Activated T-cell treated with anti-CD3 and anti-CD28 coated beads, Interleukin-2, amount 50 U/mL, for 1 hour (primary cell): ENCODE results near the gene HSD17B8.
"Not testable (repeated sequence)": the region's sequence is repeated elsewhere in the genome, so short reads cannot be mapped to it uniquely, and the experiment has no call there.

Source experiments
- DNase-seq: peaks from one replicate; pipeline ENCODE4 v3.0.0-alpha.2; 2020

Gene HSD17B8

GRCh38 chr6:33207552-33208090 is 3.2 kb downstream of the HSD17B8 start:
- DNase-seq = no peak

- DNase-seq = peak; percentile 91
Observed at GRCh38 chr6:33208091-33208967, 3.9 kb downstream of the HSD17B8 start, which contains the start of gene RING1. RING1 (plus strand) TSS chr6:33208500; CDS start chr6:33208823, 323 bp downstream.

GRCh38 chr6:33209856-33210255 is 5.4 kb downstream of the HSD17B8 start:
- no peak for DNase-seq

- DNase-seq = no peak
Observed at GRCh38 chr6:33211136-33211535, 6.7 kb downstream of the HSD17B8 start.

- DNase-seq = no peak
Observed at GRCh38 chr6:33211666-33212422, 7.4 kb downstream of the HSD17B8 start.

- no peak for DNase-seq
Observed at GRCh38 chr6:33212857-33213165, 8.4 kb downstream of the HSD17B8 start.

- DNase-seq = peak; percentile 43
Observed at GRCh38 chr6:33213166-33213988, 8.9 kb downstream of the HSD17B8 start.

- no peak for DNase-seq
Observed at GRCh38 chr6:33213989-33214335, 9.5 kb downstream of the HSD17B8 start.

- DNase-seq = no peak
Observed at GRCh38 chr6:33215271-33216116, 11.0 kb downstream of the HSD17B8 start.

- no peak for DNase-seq
Observed at GRCh38 chr6:33216117-33216649, 11.7 kb downstream of the HSD17B8 start.

GRCh38 chr6:33217246-33217645 is 12.8 kb downstream of the HSD17B8 start:
- DNase-seq = no peak

- DNase-seq = no peak
Observed at GRCh38 chr6:33217681-33218080, 13.2 kb downstream of the HSD17B8 start.

- not testable (repeated sequence) for DNase-seq
Observed at GRCh38 chr6:33226503-33227120, 22.2 kb downstream of the HSD17B8 start.

GRCh38 chr6:33235221-33235634 is 30.8 kb downstream of the HSD17B8 start:
- no peak for DNase-seq

- no peak for DNase-seq
Observed at GRCh38 chr6:33236328-33236727, 31.9 kb downstream of the HSD17B8 start.

- DNase-seq = no peak
Observed at GRCh38 chr6:33236852-33237251, 32.4 kb downstream of the HSD17B8 start.

GRCh38 chr6:33237741-33238140 is 33.3 kb downstream of the HSD17B8 start:
- DNase-seq = no peak

GRCh38 chr6:33241968-33242367 is 37.5 kb downstream of the HSD17B8 start:
- no peak for DNase-seq

- no peak for DNase-seq
Observed at GRCh38 chr6:33243476-33243875, 39.0 kb downstream of the HSD17B8 start.

- DNase-seq = peak; percentile 93
Observed at GRCh38 chr6:33247977-33248642, 43.7 kb downstream of the HSD17B8 start.

GRCh38 chr6:33248643-33248931 is 44.1 kb downstream of the HSD17B8 start:
- DNase-seq = no peak
